Measurements from ENCODE around the gene CA5B. TPM values are rescaled to one million over a fixed set of nuclear protein-coding genes. Genes with fewer than 3 reads are reported as not detected.
"Not testable (repeated sequence)": the region's sequence is repeated elsewhere in the genome, so short reads cannot be mapped to it uniquely, and the experiment has no call there.

CA5B gene
- total RNA-seq, 1 experiment from 2014 or later = 6.4 TPM

DNA sequence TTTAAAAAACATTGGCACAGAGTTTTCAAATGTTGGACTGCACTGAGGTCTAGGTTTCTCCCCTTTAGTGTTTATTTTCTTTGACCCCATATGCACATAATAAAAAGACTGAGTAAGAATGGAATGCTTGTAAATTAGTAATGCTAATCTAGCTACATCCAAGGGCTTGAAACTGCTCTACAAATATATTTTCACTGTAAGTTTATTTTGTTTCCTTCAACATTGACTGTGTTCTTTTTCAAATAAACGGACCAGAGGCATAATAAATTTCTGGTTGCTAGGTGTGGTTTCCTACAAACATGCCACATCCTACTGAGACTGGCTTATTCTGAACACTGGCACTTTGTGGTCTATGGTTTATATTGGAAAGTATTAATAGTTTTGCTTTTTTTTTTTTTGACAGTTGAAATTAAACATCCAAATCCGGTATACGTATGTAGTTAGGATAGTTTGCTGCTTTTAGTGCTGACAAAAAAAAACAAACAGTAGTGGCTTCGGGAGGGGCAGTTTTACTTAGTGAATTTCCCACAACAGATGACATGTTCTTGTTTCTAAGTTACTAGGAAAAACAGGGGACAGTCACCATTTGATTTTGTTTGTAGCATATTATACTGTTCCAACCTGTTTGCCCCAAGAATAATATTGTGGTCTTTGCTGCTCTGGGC lies 13.2 kb downstream of the CA5B start:
- no peaks in the 10 kb centered on the region for H3K27me3 Mint-ChIP-seq (ENCODE audit: unreplicated experiment)
- no TSS peak for BruUV-seq (replicated peaks)
- TF ChIP-seq, protein P1, sequence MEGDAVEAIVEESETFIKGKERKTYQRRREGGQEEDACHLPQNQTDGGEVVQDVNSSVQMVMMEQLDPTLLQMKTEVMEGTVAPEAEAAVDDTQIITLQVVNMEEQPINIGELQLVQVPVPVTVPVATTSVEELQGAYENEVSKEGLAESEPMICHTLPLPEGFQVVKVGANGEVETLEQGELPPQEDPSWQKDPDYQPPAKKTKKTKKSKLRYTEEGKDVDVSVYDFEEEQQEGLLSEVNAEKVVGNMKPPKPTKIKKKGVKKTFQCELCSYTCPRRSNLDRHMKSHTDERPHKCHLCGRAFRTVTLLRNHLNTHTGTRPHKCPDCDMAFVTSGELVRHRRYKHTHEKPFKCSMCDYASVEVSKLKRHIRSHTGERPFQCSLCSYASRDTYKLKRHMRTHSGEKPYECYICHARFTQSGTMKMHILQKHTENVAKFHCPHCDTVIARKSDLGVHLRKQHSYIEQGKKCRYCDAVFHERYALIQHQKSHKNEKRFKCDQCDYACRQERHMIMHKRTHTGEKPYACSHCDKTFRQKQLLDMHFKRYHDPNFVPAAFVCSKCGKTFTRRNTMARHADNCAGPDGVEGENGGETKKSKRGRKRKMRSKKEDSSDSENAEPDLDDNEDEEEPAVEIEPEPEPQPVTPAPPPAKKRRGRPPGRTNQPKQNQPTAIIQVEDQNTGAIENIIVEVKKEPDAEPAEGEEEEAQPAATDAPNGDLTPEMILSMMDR (IDR thresholded peaks at IDR 0.05; ENCODE audit: unreplicated experiment) = no peak
- no peaks in the 10 kb centered on the region for H3K9me3 Mint-ChIP-seq (ENCODE audit: low read depth, unreplicated experiment)
- intact Hi-C loops (cut with micrococcal nuclease; ENCODE audit: unreplicated experiment) = no loop called here
- no peak overlapping the region for H3K4me3 Mint-ChIP-seq (ENCODE audit: low read depth, unreplicated experiment)
- H3K4me1 Mint-ChIP-seq (ENCODE audit: low read depth, unreplicated experiment) = peaks cover 6% of the 10 kb centered on the region
- no peak overlapping the region for H3K27ac Mint-ChIP-seq (ENCODE audit: unreplicated experiment)
- no peak for DNase-seq
- CTCF ChIA-PET = no interaction called here
- H3K36me3 Mint-ChIP-seq (ENCODE audit: insufficient read depth, unreplicated experiment) = no peaks in the 10 kb centered on the region

DNA sequence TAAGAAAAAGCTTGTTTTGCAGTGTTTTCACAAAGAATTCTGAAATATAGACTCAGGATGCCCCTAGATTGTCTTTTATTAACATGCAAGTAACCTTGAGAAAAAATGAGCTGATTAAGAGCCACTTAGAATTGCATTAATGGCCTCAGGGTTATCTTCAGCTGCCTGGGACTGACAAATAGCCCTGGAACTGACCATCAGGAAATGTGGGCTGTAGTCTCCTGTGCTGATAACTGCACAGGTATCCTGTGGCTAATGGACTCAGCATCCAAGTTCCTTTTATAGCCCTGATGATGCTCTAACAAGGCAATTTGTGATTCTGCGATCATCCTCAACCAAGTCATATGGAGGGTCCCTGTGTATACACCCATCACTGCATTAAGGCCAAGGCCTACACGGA lies 17.0 kb downstream of the CA5B start:
- intact Hi-C loops (cut with micrococcal nuclease; ENCODE audit: unreplicated experiment) = no loop called here
- Mint-ChIP-seq H3K4me3 (ENCODE audit: low read depth, unreplicated experiment) (no peak overlapping the region), H3K9me3 (ENCODE audit: low read depth, unreplicated experiment) (no peaks in the 10 kb centered on the region), H3K27me3 (ENCODE audit: unreplicated experiment) (no peaks in the 10 kb centered on the region), H3K4me1 (ENCODE audit: low read depth, unreplicated experiment) (no peaks in the 10 kb centered on the region), H3K27ac (ENCODE audit: unreplicated experiment) (no peak overlapping the region), H3K36me3 (ENCODE audit: insufficient read depth, unreplicated experiment) (no peaks in the 10 kb centered on the region)
- CTCF ChIA-PET = no interaction called here
- DNase-seq = no peak
- TF ChIP-seq, protein P1 (IDR thresholded peaks at IDR 0.05; ENCODE audit: unreplicated experiment) = no peak
- no TSS peak for BruUV-seq (replicated peaks)

DNA sequence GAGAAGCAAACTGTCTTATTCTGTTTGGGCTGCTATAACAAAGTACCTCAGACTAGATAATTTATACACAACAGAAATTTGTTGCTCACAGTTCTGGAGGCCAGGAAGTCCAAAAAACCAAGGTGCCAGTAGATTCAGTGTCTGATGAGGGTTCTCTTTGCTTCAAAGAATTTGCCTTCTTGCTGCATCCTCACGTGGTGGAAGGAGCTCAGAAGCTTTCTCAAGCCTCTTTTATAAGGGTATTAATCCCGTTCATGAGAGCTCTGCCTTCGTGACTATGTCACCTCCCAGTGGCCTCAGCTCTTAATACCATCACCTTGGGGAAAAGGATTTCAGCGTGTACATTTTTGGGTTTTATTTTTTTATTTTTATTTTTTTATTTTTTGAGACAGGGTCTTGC lies 20.1 kb downstream of the CA5B start:
- DNase-seq = no peak
- no peaks in the 10 kb centered on the region for H3K9me3 Mint-ChIP-seq (ENCODE audit: low read depth, unreplicated experiment)
- BruUV-seq (replicated peaks) = no TSS peak
- intact Hi-C loops (cut with micrococcal nuclease; ENCODE audit: unreplicated experiment) = no loop called here
- H3K27ac Mint-ChIP-seq (ENCODE audit: unreplicated experiment) = no peak overlapping the region
- no peaks in the 10 kb centered on the region for H3K27me3 Mint-ChIP-seq (ENCODE audit: unreplicated experiment)
- CTCF ChIA-PET = no interaction called here
- no peaks in the 10 kb centered on the region for H3K36me3 Mint-ChIP-seq (ENCODE audit: insufficient read depth, unreplicated experiment)
- TF ChIP-seq, protein P1 (IDR thresholded peaks at IDR 0.05; ENCODE audit: unreplicated experiment) = no peak
- H3K4me1 Mint-ChIP-seq (ENCODE audit: low read depth, unreplicated experiment) = no peaks in the 10 kb centered on the region
- no peak overlapping the region for H3K4me3 Mint-ChIP-seq (ENCODE audit: low read depth, unreplicated experiment)

DNA sequence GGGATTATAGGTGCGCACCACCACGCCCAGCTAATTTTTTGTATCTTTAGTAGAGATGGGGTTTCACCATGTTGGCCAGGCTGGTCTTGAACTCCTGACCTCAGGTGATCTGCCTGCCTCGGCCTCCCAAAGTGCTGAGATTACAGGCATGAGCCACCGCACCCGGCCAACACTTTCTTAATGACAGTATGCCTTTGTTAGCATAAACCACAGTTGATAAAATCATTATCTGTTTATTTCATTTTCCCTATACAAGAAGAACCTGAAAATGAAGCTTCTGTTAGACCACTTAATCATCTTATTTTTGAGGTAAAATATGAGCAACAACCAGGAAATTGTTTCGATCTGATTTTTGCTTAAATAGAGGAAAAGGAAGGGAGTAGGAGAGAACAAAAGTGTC lies 21.8 kb downstream of the CA5B start:
- intact Hi-C loops (cut with micrococcal nuclease; ENCODE audit: unreplicated experiment); H3K4me1 Mint-ChIP-seq (ENCODE audit: low read depth, unreplicated experiment); CTCF ChIA-PET; BruUV-seq (replicated peaks); H3K36me3 Mint-ChIP-seq (ENCODE audit: insufficient read depth, unreplicated experiment); H3K9me3 Mint-ChIP-seq (ENCODE audit: low read depth, unreplicated experiment); H3K4me3 Mint-ChIP-seq (ENCODE audit: low read depth, unreplicated experiment); H3K27ac Mint-ChIP-seq (ENCODE audit: unreplicated experiment); H3K27me3 Mint-ChIP-seq (ENCODE audit: unreplicated experiment); DNase-seq: not testable (repeated sequence)

DNA sequence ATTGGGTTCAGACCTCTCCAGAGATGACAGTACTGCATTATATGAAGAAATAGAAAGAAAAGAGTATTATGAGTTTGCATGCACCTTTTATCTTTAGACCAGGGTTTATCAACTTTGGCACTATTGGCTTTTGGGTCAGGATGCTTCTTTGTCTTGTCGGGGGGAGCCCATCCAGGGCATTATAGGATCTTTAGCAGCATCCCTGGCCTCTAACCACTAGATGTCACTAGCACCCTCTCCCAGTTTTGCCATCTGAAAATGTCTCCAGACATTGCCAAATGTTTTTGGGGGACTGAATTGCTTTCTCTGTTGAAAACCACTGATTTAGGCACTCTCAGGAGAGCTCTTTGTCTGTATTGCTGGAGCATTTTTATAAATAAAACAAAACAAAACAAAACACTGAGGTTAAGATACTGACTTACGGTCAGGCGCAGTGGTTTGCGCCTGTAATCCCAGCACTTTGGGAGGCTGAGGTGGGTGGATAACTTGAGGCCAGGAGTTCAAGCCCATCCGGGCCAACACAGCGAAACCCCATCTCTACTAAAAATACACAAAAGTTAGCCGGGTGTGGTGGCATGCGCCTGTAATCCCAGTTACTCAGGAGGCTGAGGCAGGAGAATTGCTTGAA lies 23.6 kb downstream of the CA5B start:
- no peak overlapping the region for H3K4me3 Mint-ChIP-seq (ENCODE audit: low read depth, unreplicated experiment)
- TF ChIP-seq, protein P1 (IDR thresholded peaks at IDR 0.05; ENCODE audit: unreplicated experiment) = peak; percentile 42

More for the DNA sequence above, 23.6 kb downstream of the CA5B start:
- Mint-ChIP-seq H3K36me3 (ENCODE audit: insufficient read depth, unreplicated experiment) (no peaks in the 10 kb centered on the region), H3K27me3 (ENCODE audit: unreplicated experiment) (no peaks in the 10 kb centered on the region), H3K4me1 (ENCODE audit: low read depth, unreplicated experiment) (no peaks in the 10 kb centered on the region), H3K27ac (ENCODE audit: unreplicated experiment) (no peak overlapping the region), H3K9me3 (ENCODE audit: low read depth, unreplicated experiment) (no peaks in the 10 kb centered on the region)
- CTCF ChIA-PET = no interaction called here
- peak; percentile 8 for DNase-seq
- no TSS peak for BruUV-seq (replicated peaks)
- intact Hi-C loops (cut with micrococcal nuclease; ENCODE audit: unreplicated experiment) = no loop called here

Measured in Calu3 (cell line).